CD14-positive monocyte (primary cell): ENCODE data around the gene BUB1B. TPM values are rescaled to one million over a fixed set of nuclear protein-coding genes. Genes with fewer than 3 reads are reported as not detected.
A peak's percentile ranks its signal among the peaks of the same experiment; 100 is the strongest.

Source experiments
- DNase-seq, 3 donors: peaks; one replicate each; pipeline ENCODE4 v3.0.0-alpha.2; 2011 to 2022
- H2AFZ ChIP-seq: 2 replicates; pipeline ENCODE4 v1.6.0; 2012; ENCODE audit warnings: mild to moderate bottlenecking, low read depth, low read length, inconsistent platforms; ENCODE audit not compliant: insufficient read depth, poor library complexity, severe bottlenecking
- H3K27ac ChIP-seq, 2 donors: 1 replicate in 1 of 2; 2 replicates in 1 of 2; pipeline ENCODE4 v1.5.1; 2012 to 2013; ENCODE audit warnings: low read length in 2 of 2, control low read depth in 1 of 2, inconsistent platforms in 1 of 2, low read depth in 1 of 2, mild to moderate bottlenecking in 1 of 2
- H3K27me3 ChIP-seq, 2 donors: one replicate each; pipeline versions ENCODE4 v1.6.0 to v1.6.1; 2011 to 2013; ENCODE audit warnings: low read length in 2 of 2; ENCODE audit not compliant: control insufficient read depth in 2 of 2, insufficient read depth in 2 of 2
- H3K36me3 ChIP-seq, 2 donors: replicated peaks in 1 of 2; 1 replicate in 1 of 2; 2 replicates in 1 of 2; pipeline versions ENCODE4 v1.5.1 to v1.6.1; 2012 to 2013; ENCODE audit warnings: low read length in 2 of 2, control low read depth in 1 of 2, inconsistent platforms in 1 of 2, mild to moderate bottlenecking in 1 of 2; ENCODE audit not compliant: insufficient read depth in 2 of 2, control insufficient read depth in 1 of 2
- H3K4me1 ChIP-seq, 2 donors: 1 replicate in 1 of 2; 2 replicates in 1 of 2; pipeline versions ENCODE4 v1.5.1 to v1.6.1; 2012 to 2013; ENCODE audit warnings: low read length in 2 of 2, control low read depth in 1 of 2, inconsistent platforms in 1 of 2, mild to moderate bottlenecking in 1 of 2, moderate library complexity in 1 of 2; ENCODE audit not compliant: insufficient read depth in 2 of 2, control insufficient read depth in 1 of 2
- H3K4me2 ChIP-seq: replicated peaks from 2 replicates; pipeline ENCODE3; 2012; ENCODE audit warnings: low read length, moderate library complexity, mild to moderate bottlenecking; ENCODE audit not compliant: poor library complexity, severe bottlenecking; ENCODE audit errors: extremely low read depth
- H3K4me3 ChIP-seq, 3 experiments: fragments of 200-600 bp in 1 of 3; sonication (generic) in 1 of 3; replicated peaks in 1 of 3; 1 replicate in 2 of 3; 2 replicates in 1 of 3; pipeline ENCODE4 v1.5.1; 2011 to 2013; ENCODE audit warnings: low read length in 3 of 3, mild to moderate bottlenecking in 3 of 3, control low read depth in 2 of 3, low read depth in 2 of 3, inconsistent platforms in 1 of 3, moderate library complexity in 1 of 3
- H3K79me2 ChIP-seq: 2 replicates; pipeline ENCODE4 v1.6.0; 2012; ENCODE audit warnings: mild to moderate bottlenecking, control low read depth, inconsistent platforms, low read length, moderate library complexity; ENCODE audit not compliant: insufficient read depth
- H3K9ac ChIP-seq: 2 replicates; pipeline ENCODE4 v1.6.0; 2017; ENCODE audit warnings: low read length, mild to moderate bottlenecking; ENCODE audit not compliant: insufficient read depth, poor library complexity, severe bottlenecking
- H3K9me3 ChIP-seq, 2 donors: replicated peaks in 1 of 2; 1 replicate in 1 of 2; 2 replicates in 1 of 2; pipeline versions ENCODE4 v1.5.1 to v1.6.1; 2012 to 2013; ENCODE audit warnings: low read length in 2 of 2, control low read depth in 1 of 2; ENCODE audit not compliant: control insufficient read depth in 1 of 2, insufficient read depth in 1 of 2
- H4K20me1 ChIP-seq: 2 replicates; pipeline ENCODE4 v1.6.0; 2012; ENCODE audit warnings: mild to moderate bottlenecking, low read length, control low read depth, moderate library complexity; ENCODE audit not compliant: insufficient read depth
- H3K27ac Mint-ChIP-seq, 7 donors: one replicate each; pipeline ENCODE4 v1.8.0; 2020; ENCODE audit warnings: mild to moderate bottlenecking in 7 of 7, mixed read lengths in 7 of 7, moderate library complexity in 6 of 7, inconsistent platforms in 2 of 7
- H3K27me3 Mint-ChIP-seq, 3 donors: one replicate each; pipeline ENCODE4 v1.8.0; 2021 to 2022; ENCODE audit warnings: low read depth in 3 of 3, mild to moderate bottlenecking in 3 of 3, mixed read lengths in 3 of 3, moderate library complexity in 3 of 3, inconsistent platforms in 1 of 3
- H3K36me3 Mint-ChIP-seq, 2 donors: one replicate each; pipeline ENCODE4 v1.8.0; 2020; ENCODE audit warnings: mixed read lengths in 2 of 2, inconsistent platforms in 1 of 2, mild to moderate bottlenecking in 1 of 2
- H3K4me1 Mint-ChIP-seq: one replicate; pipeline ENCODE4 v1.8.0; 2020; ENCODE audit warnings: mild to moderate bottlenecking, mixed read lengths
- H3K4me3 Mint-ChIP-seq, 2 donors: one replicate each; pipeline ENCODE4 v1.8.0; 2020; ENCODE audit warnings: mild to moderate bottlenecking in 2 of 2, mixed read lengths in 2 of 2, moderate library complexity in 1 of 2
- H3K9me3 Mint-ChIP-seq, 7 donors: one replicate each; pipeline ENCODE4 v1.8.0; 2020 to 2022; ENCODE audit warnings: mixed read lengths in 7 of 7, mild to moderate bottlenecking in 6 of 7, moderate library complexity in 6 of 7, inconsistent platforms in 2 of 7
- CTCF ChIP-seq: fragments of 200-600 bp; IDR thresholded peaks from one replicate; pipeline ENCODE4 v1.8.0; 2022; ENCODE audit warnings: antibody characterized with exemption, mild to moderate bottlenecking
- WGBS: methylation state at CpG from one replicate; pipeline ENCODE4 v1.1.5; 2013; ENCODE audit warnings: missing lambda C conversion rate; ENCODE audit not compliant: insufficient coverage; 5-methylcytosine and 5-hydroxymethylcytosine counted together
- intact Hi-C, 2 donors: fragments of 100-400 bp; cut with micrococcal nuclease; formaldehyde crosslinking; loops; one replicate each; pipeline versions ENCODE4 v1.15.0 to v1.15.1; 2023
- polyA minus RNA-seq: library from RNA; depleted of rRNA, polyadenylated mRNA; stranded (reverse); fragments of >200 nt; gene quantifications from 2 replicates; pipeline ENCODE4 v1.2.3, GENCODE V29; 2012
- polyA plus RNA-seq, 3 donors: library from polyadenylated mRNA; depleted of rRNA in 1 of 3; unstranded in 2 of 3; stranded (reverse) in 1 of 3; fragments of 300-500 nt in 2 of 3; fragments of >200 nt in 1 of 3; fragmentation: Illumina TruSeq in 2 of 3; gene quantifications; 1 replicate in 2 of 3; 2 replicates in 1 of 3; pipeline ENCODE4 v1.2.3, GENCODE V29; 2012 to 2021
- total RNA-seq, 12 experiments: library from RNA in 1 of 12; stranded (reverse) in 1 of 12; fragments of 120-200 nt in 1 of 12; gene quantifications; one replicate each; pipeline ENCODE4 v1.2.4 and lab custom pipeline; 2013 to 2026; ENCODE audit warnings: mixed read lengths in 6 of 12, inconsistent platforms in 1 of 12

Gene BUB1B, protein sequence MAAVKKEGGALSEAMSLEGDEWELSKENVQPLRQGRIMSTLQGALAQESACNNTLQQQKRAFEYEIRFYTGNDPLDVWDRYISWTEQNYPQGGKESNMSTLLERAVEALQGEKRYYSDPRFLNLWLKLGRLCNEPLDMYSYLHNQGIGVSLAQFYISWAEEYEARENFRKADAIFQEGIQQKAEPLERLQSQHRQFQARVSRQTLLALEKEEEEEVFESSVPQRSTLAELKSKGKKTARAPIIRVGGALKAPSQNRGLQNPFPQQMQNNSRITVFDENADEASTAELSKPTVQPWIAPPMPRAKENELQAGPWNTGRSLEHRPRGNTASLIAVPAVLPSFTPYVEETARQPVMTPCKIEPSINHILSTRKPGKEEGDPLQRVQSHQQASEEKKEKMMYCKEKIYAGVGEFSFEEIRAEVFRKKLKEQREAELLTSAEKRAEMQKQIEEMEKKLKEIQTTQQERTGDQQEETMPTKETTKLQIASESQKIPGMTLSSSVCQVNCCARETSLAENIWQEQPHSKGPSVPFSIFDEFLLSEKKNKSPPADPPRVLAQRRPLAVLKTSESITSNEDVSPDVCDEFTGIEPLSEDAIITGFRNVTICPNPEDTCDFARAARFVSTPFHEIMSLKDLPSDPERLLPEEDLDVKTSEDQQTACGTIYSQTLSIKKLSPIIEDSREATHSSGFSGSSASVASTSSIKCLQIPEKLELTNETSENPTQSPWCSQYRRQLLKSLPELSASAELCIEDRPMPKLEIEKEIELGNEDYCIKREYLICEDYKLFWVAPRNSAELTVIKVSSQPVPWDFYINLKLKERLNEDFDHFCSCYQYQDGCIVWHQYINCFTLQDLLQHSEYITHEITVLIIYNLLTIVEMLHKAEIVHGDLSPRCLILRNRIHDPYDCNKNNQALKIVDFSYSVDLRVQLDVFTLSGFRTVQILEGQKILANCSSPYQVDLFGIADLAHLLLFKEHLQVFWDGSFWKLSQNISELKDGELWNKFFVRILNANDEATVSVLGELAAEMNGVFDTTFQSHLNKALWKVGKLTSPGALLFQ
- total RNA-seq (2013) = 1.9 TPM
- polyA plus RNA-seq = under 1 TPM in 2 of 3 donors, not detected in 1; 0.01 to 0.51 TPM
- 0.28 and 1.2 TPM in 2 replicates for polyA minus RNA-seq
- 0.83 to 14.7 (median 1.5) reads per million in 11 experiments for total RNA-seq (lab: John Stamatoyannopoulos, UW)

- intact Hi-C loops = loop anchor here (2.0 to 10.0 kb wide), 5 partner anchors 52 to 376 kb away; partner anchors contain the start of genes BMF (in 2 of the 2), FSIP1 (in 1 of the 2) and SRP14 (in 1 of the 2)
- Mint-ChIP-seq H3K9me3 (no peaks in the 10 kb centered on the region), H3K27me3 (peaks cover 0 to 7% (median 0%) of the 10 kb centered on the region in 3 donors), H3K4me1 (peaks cover 8% of the 10 kb centered on the region), H3K27ac (no peak within 1 kb of the TSS), H3K36me3 (peaks cover 4 to 10% of the 10 kb centered on the region in 2 donors), H3K4me3 (no peak within 1 kb of the TSS)
- peak within 1 kb of the TSS; percentile 81 to 88 (median 87) for H3K4me3 ChIP-seq
- DNase-seq = peak; percentile 85 to 91 (median 87)
- no peaks in the 10 kb centered on the region for H3K9me3 ChIP-seq
- peaks cover 21 to 25% of the 10 kb centered on the region in 2 donors for H3K4me1 ChIP-seq
- no peak for TF ChIP-seq CTCF
- peaks cover 53% of the 10 kb centered on the region for H3K79me2 ChIP-seq
- peak within 1 kb of the TSS; percentile 58 for H3K9ac ChIP-seq
- H3K36me3 ChIP-seq = peaks cover 2 to 17% of the 10 kb centered on the region in 2 donors
- H4K20me1 ChIP-seq = no peaks in the 10 kb centered on the region
- H3K27me3 ChIP-seq = no peaks in the 10 kb centered on the region
- peak within 1 kb of the TSS in 1 of 2 donors; percentile 59 for H3K27ac ChIP-seq
- H3K4me2 ChIP-seq = peak within 1 kb of the TSS; percentile 97
- WGBS = 3% methylated on average over 45 of the region's 54 CpGs
- H2AFZ ChIP-seq = peak within 1 kb of the TSS; percentile 94
Measured at GRCh38 chr15:40160689-40161688, at the start of gene BUB1B. Gene BUB1B (plus strand): TSS chr15:40161069. CDS start chr15:40161221, 152 bp downstream.
